ENCODE data around the gene MYH1. TPM values are rescaled to one million over a fixed set of nuclear protein-coding genes. Genes with fewer than 3 reads are reported as not detected.

The MYH1 gene
- total and polyA plus RNA-seq, 10 of the 15 experiments (the other 5 are each of a cell fraction or from before 2014, with no cell fraction given) = 0.01 TPM; not detected in 9

GRCh38 chr17:10558049-10558448 is 39.7 kb upstream of the MYH1 start:
- H3K9ac ChIP-seq (ENCODE audit: control insufficient read depth, insufficient read depth, low read length) = no peak overlapping the region
- ChIA-PET SMC1A (ENCODE audit: uncharacterized antibody, unreplicated experiment) (no interaction called here), RAD21 (ENCODE audit: unreplicated experiment) (no interaction called here), POLR2A (no interaction called here), CTCF (interaction anchor here (2.4 kb wide), 1 partner anchor 59 kb away, joined by 7 read pairs; no protein-coding TSS in a partner anchor)
- no peak overlapping the region for H3K4me3 ChIP-seq
- no peak overlapping the region for H2AFZ ChIP-seq (ENCODE audit: control insufficient read depth, low read depth, low read length)
- no peak overlapping the region for H3K4me2 ChIP-seq (ENCODE audit: control insufficient read depth, insufficient read depth)
- in situ Hi-C loops (cut with MboI) (no loop called here), intact Hi-C loops (cut with micrococcal nuclease; ENCODE audit: unreplicated experiment) (no loop called here)
- H3K79me2 ChIP-seq (ENCODE audit: control insufficient read depth, insufficient read depth, low read length) = no peaks in the 10 kb centered on the region
- DNase-seq (ENCODE audit: low read depth, low spot score) (no peak), ATAC-seq (no peak), FAIRE-seq (no peak)
- no peaks in the 10 kb centered on the region for H3K27me3 ChIP-seq (replicated peaks in 1 of 2; ENCODE audit: control insufficient read depth in 2 of 2, insufficient read depth in 2 of 2, low read length in 1 of 2)
- no peaks in the 10 kb centered on the region for H3K9me3 ChIP-seq (replicated peaks; ENCODE audit: control insufficient read depth, insufficient read depth, low read length)
- no peaks in the 10 kb centered on the region for H3K4me1 ChIP-seq (ENCODE audit: control insufficient read depth, insufficient read depth, low read length)
- H3K36me3 ChIP-seq (ENCODE audit: control insufficient read depth in 2 of 2, insufficient read depth in 2 of 2, low read length in 1 of 2) = no peaks in the 10 kb centered on the region
- H4K20me1 ChIP-seq (ENCODE audit: control insufficient read depth, insufficient read depth) = no peaks in the 10 kb centered on the region
- H3K27ac ChIP-seq (ENCODE audit: control insufficient read depth, insufficient read depth) = no peak overlapping the region
- 28% methylated on average over 6 of the region's 6 CpGs for WGBS (ENCODE audit: insufficient coverage, insufficient replicate concordance, low lambda C conversion rate, missing lambda C conversion rate)
- no TSS peak for BruUV-seq (replicated peaks)
- TF ChIP-seq BCL11A (IDR thresholded peaks at IDR 0.05; ENCODE audit: low read depth, low read length) (no peak), HDAC2 (IDR thresholded peaks at IDR 0.05) (no peak), RB1 (IDR thresholded peaks at IDR 0.05; ENCODE audit: borderline replicate concordance) (no peak), IRF4 (IDR thresholded peaks at IDR 0.05; ENCODE audit: low read depth, low read length) (no peak), CTCF (IDR thresholded peaks at IDR 0.05 in 2 of 3, conservative IDR thresholded peaks at IDR 0.05 in 1 of 3; ENCODE audit: control insufficient read depth in 2 of 3, extremely low read depth in 1 of 3, insufficient read depth in 1 of 3, low read depth in 3 of 3, low read length in 3 of 3) (no peak), ZBTB11 (CRISPR knock-in tag; IDR thresholded peaks at IDR 0.05) (no peak), STAT1 (conservative IDR thresholded peaks at IDR 0.05) (no peak), ZBTB4 (CRISPR knock-in tag; IDR thresholded peaks at IDR 0.05) (no peak), TBL1XR1 (IDR thresholded peaks at IDR 0.05; ENCODE audit: low read depth, low read length) (no peak), KAT2A (conservative IDR thresholded peaks at IDR 0.05; ENCODE audit: control insufficient read depth, low read depth, low read length) (no peak)
- TF ChIP-seq, protein P1, sequence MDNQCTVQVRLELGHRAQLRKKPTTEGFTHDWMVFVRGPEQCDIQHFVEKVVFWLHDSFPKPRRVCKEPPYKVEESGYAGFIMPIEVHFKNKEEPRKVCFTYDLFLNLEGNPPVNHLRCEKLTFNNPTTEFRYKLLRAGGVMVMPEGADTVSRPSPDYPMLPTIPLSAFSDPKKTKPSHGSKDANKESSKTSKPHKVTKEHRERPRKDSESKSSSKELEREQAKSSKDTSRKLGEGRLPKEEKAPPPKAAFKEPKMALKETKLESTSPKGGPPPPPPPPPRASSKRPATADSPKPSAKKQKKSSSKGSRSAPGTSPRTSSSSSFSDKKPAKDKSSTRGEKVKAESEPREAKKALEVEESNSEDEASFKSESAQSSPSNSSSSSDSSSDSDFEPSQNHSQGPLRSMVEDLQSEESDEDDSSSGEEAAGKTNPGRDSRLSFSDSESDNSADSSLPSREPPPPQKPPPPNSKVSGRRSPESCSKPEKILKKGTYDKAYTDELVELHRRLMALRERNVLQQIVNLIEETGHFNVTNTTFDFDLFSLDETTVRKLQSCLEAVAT (IDR thresholded peaks at IDR 0.05) = no peak
